ENCODE measurements around the gene RAB6B. TPM values are rescaled to one million over a fixed set of nuclear protein-coding genes. Genes with fewer than 3 reads are reported as not detected.
A peak's percentile ranks its signal among the peaks of the same experiment; 100 is the strongest.

Gene RAB6B
- total and polyA plus RNA-seq, 4 experiments from 2014 or later, result 0.34 to 1.8 (median 0.46) TPM

DNA sequence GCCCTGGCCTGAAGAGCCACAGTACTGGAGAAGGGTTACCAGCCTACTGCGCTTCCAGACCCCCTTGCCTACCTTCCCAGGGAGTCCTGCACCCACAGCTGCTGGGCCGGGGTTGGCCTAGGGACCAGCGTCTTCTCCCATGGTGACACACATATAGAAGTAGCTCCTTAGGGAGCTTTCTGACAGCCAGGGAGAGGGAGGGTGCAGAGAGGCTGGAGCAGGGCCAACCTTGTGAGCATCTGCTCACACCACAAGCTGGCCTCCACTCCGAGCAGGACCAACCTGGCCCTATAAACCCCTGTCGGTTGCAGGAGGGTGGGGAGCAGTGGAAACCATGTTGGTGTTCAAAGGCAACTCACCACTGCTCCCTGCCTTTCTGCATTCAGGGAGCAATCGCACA is 54.9 kb downstream of the RAB6B start:
- H3K4me1 Mint-ChIP-seq, result no peaks in the 10 kb centered on the region
- no peaks in the 10 kb centered on the region for H3K4me1 ChIP-seq (ENCODE audit: insufficient read depth, low read length)

GRCh38 chr3:133840055-133840737 is 55.5 kb downstream of the RAB6B start:
- intact Hi-C loops (cut with micrococcal nuclease), result no loop called here
- ChIA-PET CTCF (ENCODE audit: partially characterized antibody) (no interaction called here), POLR2A (ENCODE audit: partially characterized antibody) (no interaction called here)
- Histone ChIP-seq H3K27me3 (ENCODE audit: insufficient read depth, low read length) (no peaks in the 10 kb centered on the region), H3K4me1 (ENCODE audit: insufficient read depth, low read length) (no peaks in the 10 kb centered on the region), H3K4me3 (ENCODE audit: low read length in 2 of 2) (no peak overlapping the region), H3K27ac (ENCODE audit: low read depth, low read length) (no peak overlapping the region), H3K9me3 (ENCODE audit: control insufficient read depth in 1 of 2, low read length in 2 of 2) (no peaks in the 10 kb centered on the region), H3K36me3 (ENCODE audit: insufficient read depth, low read length) (no peaks in the 10 kb centered on the region)
- peaks cover 0 to 6% of the 10 kb centered on the region in 2 donors for H3K27me3 Mint-ChIP-seq
- H3K4me1 Mint-ChIP-seq, result no peaks in the 10 kb centered on the region
- DNase-seq, result no peak
- H3K36me3 Mint-ChIP-seq, result no peaks in the 10 kb centered on the region
- no peak overlapping the region for H3K4me3 Mint-ChIP-seq
- H3K27ac Mint-ChIP-seq, result peak overlapping the region in 1 of 7 donors; percentile 66
- no peaks in the 10 kb centered on the region for H3K9me3 Mint-ChIP-seq

More for the DNA sequence above, 54.9 kb downstream of the RAB6B start:
- intact Hi-C loops (cut with micrococcal nuclease), result no loop called here
- H3K4me3 Mint-ChIP-seq, result no peak overlapping the region
- Histone ChIP-seq H3K27me3 (ENCODE audit: insufficient read depth, low read length) (no peaks in the 10 kb centered on the region), H3K4me3 (ENCODE audit: low read length in 2 of 2) (no peak overlapping the region), H3K36me3 (ENCODE audit: insufficient read depth, low read length) (no peaks in the 10 kb centered on the region), H3K9me3 (ENCODE audit: control insufficient read depth in 1 of 2, low read length in 2 of 2) (no peaks in the 10 kb centered on the region), H3K27ac (ENCODE audit: low read depth, low read length) (no peak overlapping the region)
- ChIA-PET CTCF (ENCODE audit: partially characterized antibody) (no interaction called here), POLR2A (ENCODE audit: partially characterized antibody) (no interaction called here)
- no peak for DNase-seq
- peaks cover 0 to 6% of the 10 kb centered on the region in 2 donors for H3K27me3 Mint-ChIP-seq
- no peaks in the 10 kb centered on the region for H3K36me3 Mint-ChIP-seq
- H3K27ac Mint-ChIP-seq, result no peak overlapping the region
- no peaks in the 10 kb centered on the region for H3K9me3 Mint-ChIP-seq

DNA sequence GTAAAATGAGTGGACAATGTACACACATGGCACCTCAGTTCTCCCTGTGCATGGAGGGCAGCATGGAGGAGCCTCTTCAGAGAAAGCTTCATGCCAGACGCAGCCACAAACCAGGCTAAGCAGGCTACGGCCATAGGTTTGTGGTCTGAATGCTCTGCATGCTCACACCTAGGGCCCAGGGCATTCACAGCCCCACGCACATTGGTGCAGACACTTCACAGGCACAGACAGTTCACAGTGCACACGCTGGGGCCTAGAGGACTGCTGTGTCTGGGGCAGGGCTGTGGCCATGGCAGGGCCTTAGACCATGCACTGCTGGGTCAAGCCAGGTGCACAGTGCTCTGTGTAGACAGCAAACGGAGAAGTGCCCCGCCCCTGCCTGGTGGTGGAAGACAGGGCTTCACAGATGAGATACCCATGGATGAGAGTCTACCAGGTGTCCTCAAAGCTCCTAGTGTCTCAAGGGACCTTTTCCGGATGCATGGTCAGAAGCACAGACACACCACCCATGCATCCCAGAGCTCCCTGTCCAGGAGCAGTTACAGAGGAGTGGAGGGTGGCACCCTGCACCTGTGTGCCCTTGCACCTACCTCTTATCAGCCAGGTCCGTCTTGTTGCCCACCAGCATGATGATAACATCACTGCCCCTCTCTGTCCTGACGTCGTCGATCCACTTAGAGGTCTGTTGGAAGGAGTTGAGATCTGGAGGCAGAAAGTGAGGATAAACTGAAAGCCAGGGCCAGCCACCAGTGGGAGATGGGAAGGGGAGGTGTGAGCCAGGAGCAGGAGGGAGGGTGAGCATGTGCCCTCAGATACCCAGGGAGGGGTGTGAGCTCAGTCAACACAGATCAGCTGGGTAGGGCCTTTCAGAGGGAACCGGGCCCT is 56.5 kb downstream of the RAB6B start:
- Histone ChIP-seq H3K27ac (ENCODE audit: low read depth, low read length) (no peak overlapping the region), H3K27me3 (ENCODE audit: insufficient read depth, low read length) (no peaks in the 10 kb centered on the region), H3K9me3 (ENCODE audit: control insufficient read depth in 1 of 2, low read length in 2 of 2) (no peaks in the 10 kb centered on the region), H3K36me3 (ENCODE audit: insufficient read depth, low read length) (no peaks in the 10 kb centered on the region), H3K4me3 (ENCODE audit: low read length in 2 of 2) (no peak overlapping the region), H3K4me1 (ENCODE audit: insufficient read depth, low read length) (no peaks in the 10 kb centered on the region)
- H3K36me3 Mint-ChIP-seq, result no peaks in the 10 kb centered on the region
- CTCF ChIA-PET (ENCODE audit: partially characterized antibody), result no interaction called here
- peak overlapping the region in 1 of 7 donors; percentile 6 for H3K27ac Mint-ChIP-seq
- intact Hi-C loops (cut with micrococcal nuclease), result no loop called here
- no peak for DNase-seq
- H3K4me1 Mint-ChIP-seq, result no peaks in the 10 kb centered on the region
- H3K4me3 Mint-ChIP-seq, result no peak overlapping the region
- H3K9me3 Mint-ChIP-seq, result no peaks in the 10 kb centered on the region
- POLR2A ChIA-PET (ENCODE audit: partially characterized antibody), result no interaction called here
- H3K27me3 Mint-ChIP-seq, result peaks cover 0 to 6% of the 10 kb centered on the region in 2 donors

DNA sequence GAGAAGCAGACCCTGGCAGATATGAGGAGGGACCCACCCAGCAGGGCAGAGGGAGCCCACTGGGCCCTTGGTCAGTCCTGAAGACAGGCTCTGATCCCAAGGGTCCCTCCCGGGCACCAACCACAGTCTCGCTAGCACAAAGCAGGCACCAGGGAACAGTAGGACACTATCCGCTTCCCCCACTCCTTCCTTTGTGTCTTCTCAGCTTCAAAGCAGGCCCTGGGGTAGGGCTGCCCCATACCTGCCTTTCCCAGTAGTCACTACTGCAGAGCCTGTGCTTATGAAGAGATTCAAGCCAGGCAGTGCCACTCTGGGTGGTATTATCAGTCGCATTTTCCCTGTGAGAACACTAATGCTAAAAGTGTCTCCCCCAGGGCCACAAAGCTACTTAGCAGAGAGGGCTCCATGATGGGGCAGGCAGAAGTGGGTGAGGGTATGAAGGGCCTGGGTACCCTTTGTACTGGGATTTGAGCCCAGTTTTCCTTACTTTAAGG is 57.3 kb downstream of the RAB6B start:
- intact Hi-C loops (cut with micrococcal nuclease), result no loop called here
- H3K9me3 ChIP-seq (ENCODE audit: control insufficient read depth in 1 of 2, low read length in 2 of 2), result no peaks in the 10 kb centered on the region
- H3K4me3 ChIP-seq (ENCODE audit: low read length in 2 of 2), result no peak overlapping the region
- no peaks in the 10 kb centered on the region for H3K27me3 ChIP-seq (ENCODE audit: insufficient read depth, low read length)
- Mint-ChIP-seq H3K36me3 (no peaks in the 10 kb centered on the region), H3K4me3 (no peak overlapping the region), H3K27ac (no peak overlapping the region), H3K9me3 (no peaks in the 10 kb centered on the region), H3K27me3 (peaks cover 0 to 6% of the 10 kb centered on the region in 2 donors), H3K4me1 (no peaks in the 10 kb centered on the region)
- DNase-seq, result no peak
- no peaks in the 10 kb centered on the region for H3K36me3 ChIP-seq (ENCODE audit: insufficient read depth, low read length)
- no peaks in the 10 kb centered on the region for H3K4me1 ChIP-seq (ENCODE audit: insufficient read depth, low read length)
- ChIA-PET CTCF (ENCODE audit: partially characterized antibody) (no interaction called here), POLR2A (ENCODE audit: partially characterized antibody) (no interaction called here)
- no peak overlapping the region for H3K27ac ChIP-seq (ENCODE audit: low read depth, low read length)

- CTCF ChIA-PET (ENCODE audit: partially characterized antibody), result no interaction called here
- intact Hi-C loops (cut with micrococcal nuclease), result no loop called here
- Mint-ChIP-seq H3K9me3 (no peaks in the 10 kb centered on the region), H3K4me3 (no peak overlapping the region), H3K4me1 (no peaks in the 10 kb centered on the region), H3K36me3 (no peaks in the 10 kb centered on the region), H3K27ac (peak overlapping the region in 1 of 7 donors; percentile 48), H3K27me3 (peaks cover 0 to 6% of the 10 kb centered on the region in 2 donors)
- H3K27me3 ChIP-seq (ENCODE audit: insufficient read depth, low read length), result no peaks in the 10 kb centered on the region
- POLR2A ChIA-PET (ENCODE audit: partially characterized antibody), result no interaction called here
- H3K36me3 ChIP-seq (ENCODE audit: insufficient read depth, low read length), result no peaks in the 10 kb centered on the region
- H3K4me1 ChIP-seq (ENCODE audit: insufficient read depth, low read length), result no peaks in the 10 kb centered on the region
- no peak for DNase-seq
- no peak overlapping the region for H3K4me3 ChIP-seq (ENCODE audit: low read length in 2 of 2)
- no peaks in the 10 kb centered on the region for H3K9me3 ChIP-seq (ENCODE audit: control insufficient read depth in 1 of 2, low read length in 2 of 2)
- no peak overlapping the region for H3K27ac ChIP-seq (ENCODE audit: low read depth, low read length)
Measured at GRCh38 chr3:133837487-133838295, 58.0 kb downstream of the RAB6B start.

DNA sequence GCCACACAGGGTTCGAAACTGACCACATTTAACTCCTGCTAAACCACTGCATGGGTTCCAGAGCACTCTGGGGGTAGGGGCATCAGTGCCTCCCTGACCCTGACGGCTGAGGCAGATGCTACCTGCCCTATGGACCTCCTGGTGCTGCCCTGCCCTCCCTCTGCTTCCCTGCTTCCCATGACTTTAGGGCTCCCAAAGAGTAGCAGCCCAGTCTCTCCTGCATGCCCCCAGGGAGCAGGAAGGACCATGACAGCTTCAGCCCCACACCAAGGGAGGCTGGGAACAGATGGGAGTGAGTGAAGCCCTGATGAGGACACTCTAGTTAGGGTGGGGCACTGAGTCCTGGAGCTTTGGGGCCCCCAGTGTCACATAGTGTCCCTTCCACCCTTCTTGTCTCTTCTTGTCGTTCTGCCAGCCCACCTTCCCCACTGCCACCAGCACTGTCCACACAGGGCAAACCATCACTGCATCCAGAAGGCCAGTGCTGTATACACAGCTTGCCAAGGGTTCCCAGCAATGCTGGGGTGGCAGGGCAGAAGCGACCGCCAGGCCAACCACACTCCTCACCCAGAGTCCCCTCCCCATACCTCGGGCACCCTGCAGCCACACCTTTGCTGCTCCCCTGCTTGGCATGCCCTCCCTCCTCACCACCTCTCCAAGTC is 59.1 kb downstream of the RAB6B start:
- Mint-ChIP-seq H3K36me3 (no peaks in the 10 kb centered on the region), H3K27me3 (peaks cover 2 to 4% of the 10 kb centered on the region in 2 donors), H3K4me3 (no peak overlapping the region), H3K9me3 (no peaks in the 10 kb centered on the region), H3K27ac (no peak overlapping the region), H3K4me1 (no peaks in the 10 kb centered on the region)
- intact Hi-C loops (cut with micrococcal nuclease), result no loop called here
- H3K4me1 ChIP-seq (ENCODE audit: insufficient read depth, low read length), result no peaks in the 10 kb centered on the region
- no peaks in the 10 kb centered on the region for H3K27me3 ChIP-seq (ENCODE audit: insufficient read depth, low read length)
- no peak for DNase-seq
- POLR2A ChIA-PET (ENCODE audit: partially characterized antibody), result no interaction called here
- no peaks in the 10 kb centered on the region for H3K36me3 ChIP-seq (ENCODE audit: insufficient read depth, low read length)
- CTCF ChIA-PET (ENCODE audit: partially characterized antibody), result no interaction called here
- no peaks in the 10 kb centered on the region for H3K9me3 ChIP-seq (ENCODE audit: control insufficient read depth in 1 of 2, low read length in 2 of 2)
- H3K27ac ChIP-seq (ENCODE audit: low read depth, low read length), result no peak overlapping the region
- no peak overlapping the region for H3K4me3 ChIP-seq (ENCODE audit: low read length in 2 of 2)

DNA sequence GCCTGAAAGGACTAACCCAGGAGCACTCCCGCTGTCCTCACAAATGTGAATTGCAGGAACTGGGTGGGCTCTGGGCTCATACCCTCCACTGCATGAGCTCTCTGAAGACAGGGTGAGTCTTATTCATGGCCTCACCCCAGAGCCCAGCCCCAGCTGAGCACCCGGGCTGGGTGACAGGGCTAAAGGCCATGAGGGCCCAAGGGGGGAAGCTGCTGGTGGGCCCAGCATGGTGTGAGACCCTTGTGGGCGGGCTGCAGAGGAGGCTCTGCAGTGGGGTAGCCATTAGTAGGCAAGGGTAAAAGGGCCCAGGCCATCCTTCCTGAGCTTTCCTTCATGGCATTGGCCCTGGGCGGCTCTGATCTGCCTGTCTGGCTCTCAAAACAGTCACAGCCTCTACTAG is 59.7 kb downstream of the RAB6B start:
- Histone ChIP-seq H3K4me1 (ENCODE audit: insufficient read depth, low read length) (no peaks in the 10 kb centered on the region), H3K27ac (ENCODE audit: low read depth, low read length) (no peak overlapping the region), H3K27me3 (ENCODE audit: insufficient read depth, low read length) (no peaks in the 10 kb centered on the region), H3K4me3 (ENCODE audit: low read length in 2 of 2) (no peak overlapping the region), H3K9me3 (ENCODE audit: control insufficient read depth in 1 of 2, low read length in 2 of 2) (no peaks in the 10 kb centered on the region), H3K36me3 (ENCODE audit: insufficient read depth, low read length) (no peaks in the 10 kb centered on the region)
- H3K4me3 Mint-ChIP-seq, result no peak overlapping the region
- CTCF ChIA-PET (ENCODE audit: partially characterized antibody), result no interaction called here
- peaks cover 2 to 4% of the 10 kb centered on the region in 2 donors for H3K27me3 Mint-ChIP-seq
- POLR2A ChIA-PET (ENCODE audit: partially characterized antibody), result no interaction called here
- H3K36me3 Mint-ChIP-seq, result no peaks in the 10 kb centered on the region
- H3K9me3 Mint-ChIP-seq, result no peaks in the 10 kb centered on the region
- H3K27ac Mint-ChIP-seq, result no peak overlapping the region
- H3K4me1 Mint-ChIP-seq, result no peaks in the 10 kb centered on the region
- intact Hi-C loops (cut with micrococcal nuclease), result no loop called here
- no peak for DNase-seq
